ENCODE measurements around the gene TRPV4. TPM values are rescaled to one million over a fixed set of nuclear protein-coding genes. Genes with fewer than 3 reads are reported as not detected.

TRPV4 gene
- total RNA-seq, 2 experiments from 2014 or later = not detected

DNA sequence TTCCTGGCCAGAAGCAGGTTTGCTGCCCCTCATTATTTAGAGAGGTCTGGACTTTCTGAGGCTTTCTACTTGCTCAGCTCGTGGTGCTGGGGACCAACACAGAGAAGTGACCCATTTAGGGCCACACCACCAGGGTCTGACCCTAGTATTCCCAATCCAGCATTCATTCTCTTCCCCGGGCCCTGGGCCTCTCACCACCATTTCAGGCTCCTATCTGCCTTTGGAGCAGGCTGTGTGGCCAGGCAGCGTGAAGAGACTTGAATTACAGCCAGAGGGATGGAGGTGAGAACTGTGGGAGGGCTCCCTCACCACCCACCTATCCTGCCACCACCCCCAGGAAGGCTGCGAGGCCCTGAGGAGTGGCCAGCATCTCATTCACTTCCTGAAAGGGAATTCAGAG is 95.0 kb downstream of the TRPV4 start:
- H3K27me3 ChIP-seq (ENCODE audit: control insufficient read depth in 1 of 2, insufficient read depth in 2 of 2, low read length in 2 of 2) = peaks cover 8 to 19% of the 10 kb centered on the region in 2 experiments
- intact Hi-C loops (cut with DNase I, micrococcal nuclease) = no loop called here
- ATAC-seq (ENCODE audit: poor library complexity) (no peak), DNase-seq (peak in 1 of 14 experiments; percentile 15)
- TF ChIP-seq, protein P1, sequence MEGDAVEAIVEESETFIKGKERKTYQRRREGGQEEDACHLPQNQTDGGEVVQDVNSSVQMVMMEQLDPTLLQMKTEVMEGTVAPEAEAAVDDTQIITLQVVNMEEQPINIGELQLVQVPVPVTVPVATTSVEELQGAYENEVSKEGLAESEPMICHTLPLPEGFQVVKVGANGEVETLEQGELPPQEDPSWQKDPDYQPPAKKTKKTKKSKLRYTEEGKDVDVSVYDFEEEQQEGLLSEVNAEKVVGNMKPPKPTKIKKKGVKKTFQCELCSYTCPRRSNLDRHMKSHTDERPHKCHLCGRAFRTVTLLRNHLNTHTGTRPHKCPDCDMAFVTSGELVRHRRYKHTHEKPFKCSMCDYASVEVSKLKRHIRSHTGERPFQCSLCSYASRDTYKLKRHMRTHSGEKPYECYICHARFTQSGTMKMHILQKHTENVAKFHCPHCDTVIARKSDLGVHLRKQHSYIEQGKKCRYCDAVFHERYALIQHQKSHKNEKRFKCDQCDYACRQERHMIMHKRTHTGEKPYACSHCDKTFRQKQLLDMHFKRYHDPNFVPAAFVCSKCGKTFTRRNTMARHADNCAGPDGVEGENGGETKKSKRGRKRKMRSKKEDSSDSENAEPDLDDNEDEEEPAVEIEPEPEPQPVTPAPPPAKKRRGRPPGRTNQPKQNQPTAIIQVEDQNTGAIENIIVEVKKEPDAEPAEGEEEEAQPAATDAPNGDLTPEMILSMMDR (IDR thresholded peaks at IDR 0.05) = no peak
- Mint-ChIP-seq H3K9me3 (no peaks in the 10 kb centered on the region), H3K4me1 (ENCODE audit: low read depth) (no peaks in the 10 kb centered on the region), H3K27me3 (peaks cover 30% of the 10 kb centered on the region), H3K4me3 (no peak overlapping the region), H3K27ac (no peak overlapping the region), H3K36me3 (ENCODE audit: low read depth) (no peaks in the 10 kb centered on the region)
- no peak overlapping the region for H3K4me3 ChIP-seq (ENCODE audit: low read length)
- ChIA-PET CTCF (no interaction called here), POLR2A (no interaction called here)
- no peaks in the 10 kb centered on the region for H3K36me3 ChIP-seq (ENCODE audit: insufficient read depth, low read length)
- H3K4me1 ChIP-seq (ENCODE audit: insufficient read depth, low read length) = no peaks in the 10 kb centered on the region
- no peak overlapping the region for H3K27ac ChIP-seq (ENCODE audit: low read depth in 1 of 2, low read length in 2 of 2)
- no peaks in the 10 kb centered on the region for H3K9me3 ChIP-seq (ENCODE audit: control insufficient read depth in 1 of 2, insufficient read depth in 1 of 2, low read length in 2 of 2)

DNA sequence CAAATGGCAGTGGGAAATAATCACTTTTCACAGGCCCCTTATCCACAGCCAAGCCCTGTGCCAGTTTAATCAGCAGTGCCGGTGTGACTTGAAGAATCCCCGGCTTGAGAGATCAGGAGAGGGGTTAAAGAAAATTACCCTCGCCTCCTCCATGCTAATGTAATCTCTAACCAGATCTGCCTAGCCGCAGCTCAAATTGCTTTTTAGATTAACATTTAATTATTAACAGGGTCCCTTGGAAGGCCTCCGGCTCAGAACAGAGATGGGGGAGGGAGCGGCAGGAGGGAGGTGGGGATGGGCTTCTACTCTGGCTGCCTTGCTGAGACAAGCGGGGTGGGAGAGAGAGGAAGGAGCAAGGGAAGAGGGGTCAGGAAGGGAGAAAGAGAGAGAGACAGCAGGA is 95.6 kb downstream of the TRPV4 start:
- POLR2A ChIA-PET = no interaction called here
- H3K36me3 ChIP-seq (ENCODE audit: insufficient read depth, low read length) = no peaks in the 10 kb centered on the region
- no peaks in the 10 kb centered on the region for H3K4me1 Mint-ChIP-seq (ENCODE audit: low read depth)
- no peak for DNase-seq
- no peak overlapping the region for H3K27ac ChIP-seq (ENCODE audit: low read depth in 1 of 2, low read length in 2 of 2)
- no peak overlapping the region for H3K4me3 ChIP-seq (ENCODE audit: low read length)
- H3K36me3 Mint-ChIP-seq (ENCODE audit: low read depth) = no peaks in the 10 kb centered on the region
- H3K9me3 Mint-ChIP-seq = no peaks in the 10 kb centered on the region
- no peak overlapping the region for H3K4me3 Mint-ChIP-seq
- no peaks in the 10 kb centered on the region for H3K9me3 ChIP-seq (ENCODE audit: control insufficient read depth in 1 of 2, insufficient read depth in 1 of 2, low read length in 2 of 2)
- TF ChIP-seq, protein P1 (IDR thresholded peaks at IDR 0.05) = no peak
- CTCF ChIA-PET = no interaction called here
- peaks cover 35% of the 10 kb centered on the region for H3K27me3 Mint-ChIP-seq
- intact Hi-C loops (cut with DNase I, micrococcal nuclease) = no loop called here
- no peak overlapping the region for H3K27ac Mint-ChIP-seq
- peaks cover 8 to 19% of the 10 kb centered on the region in 2 experiments for H3K27me3 ChIP-seq (ENCODE audit: control insufficient read depth in 1 of 2, insufficient read depth in 2 of 2, low read length in 2 of 2)
- no peak for ATAC-seq (ENCODE audit: poor library complexity)
- H3K4me1 ChIP-seq (ENCODE audit: insufficient read depth, low read length) = no peaks in the 10 kb centered on the region

DNA sequence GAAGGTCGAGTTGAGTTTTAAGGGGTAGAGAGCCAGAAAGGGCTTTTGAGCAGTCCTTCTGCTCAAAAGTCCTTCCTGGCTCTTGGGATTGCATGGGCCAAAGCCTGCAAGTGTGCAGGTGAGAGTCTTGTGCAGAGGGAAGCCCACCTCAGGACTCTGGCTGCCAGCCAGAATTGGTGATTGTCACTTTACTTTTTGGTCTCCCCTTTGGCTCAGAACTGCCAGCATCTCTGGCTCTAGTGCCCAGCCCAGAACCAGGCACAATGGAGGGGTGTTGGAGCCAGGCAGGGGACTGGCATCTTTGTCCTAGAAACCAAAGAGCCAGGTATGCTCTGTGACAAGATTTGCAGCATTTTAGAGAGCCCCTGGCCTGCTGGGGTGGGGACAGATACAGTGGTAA is 96.1 kb downstream of the TRPV4 start:
- POLR2A ChIA-PET = no interaction called here

More for the DNA sequence above, 96.1 kb downstream of the TRPV4 start:
- H3K27ac Mint-ChIP-seq = no peak overlapping the region
- DNase-seq = peak in 1 of 14 experiments; percentile 14
- no peaks in the 10 kb centered on the region for H3K36me3 Mint-ChIP-seq (ENCODE audit: low read depth)
- no peaks in the 10 kb centered on the region for H3K9me3 Mint-ChIP-seq
- no peak for ATAC-seq (ENCODE audit: poor library complexity)
- no peak overlapping the region for H3K4me3 Mint-ChIP-seq
- Histone ChIP-seq H3K27ac (ENCODE audit: low read depth in 1 of 2, low read length in 2 of 2) (no peak overlapping the region), H3K4me3 (ENCODE audit: low read length) (no peak overlapping the region), H3K36me3 (ENCODE audit: insufficient read depth, low read length) (no peaks in the 10 kb centered on the region), H3K4me1 (ENCODE audit: insufficient read depth, low read length) (no peaks in the 10 kb centered on the region), H3K27me3 (ENCODE audit: control insufficient read depth in 1 of 2, insufficient read depth in 2 of 2, low read length in 2 of 2) (peaks cover 8 to 19% of the 10 kb centered on the region in 2 experiments), H3K9me3 (ENCODE audit: control insufficient read depth in 1 of 2, insufficient read depth in 1 of 2, low read length in 2 of 2) (no peaks in the 10 kb centered on the region)
- intact Hi-C loops (cut with DNase I, micrococcal nuclease) = no loop called here
- CTCF ChIA-PET = no interaction called here
- peaks cover 35% of the 10 kb centered on the region for H3K27me3 Mint-ChIP-seq
- TF ChIP-seq, protein P1 (IDR thresholded peaks at IDR 0.05) = no peak
- no peaks in the 10 kb centered on the region for H3K4me1 Mint-ChIP-seq (ENCODE audit: low read depth)

Measured in CD4-positive, alpha-beta T cell (primary cell).